ENCODE data around the gene SLC2A11.

- TF ChIP-seq, protein P1, sequence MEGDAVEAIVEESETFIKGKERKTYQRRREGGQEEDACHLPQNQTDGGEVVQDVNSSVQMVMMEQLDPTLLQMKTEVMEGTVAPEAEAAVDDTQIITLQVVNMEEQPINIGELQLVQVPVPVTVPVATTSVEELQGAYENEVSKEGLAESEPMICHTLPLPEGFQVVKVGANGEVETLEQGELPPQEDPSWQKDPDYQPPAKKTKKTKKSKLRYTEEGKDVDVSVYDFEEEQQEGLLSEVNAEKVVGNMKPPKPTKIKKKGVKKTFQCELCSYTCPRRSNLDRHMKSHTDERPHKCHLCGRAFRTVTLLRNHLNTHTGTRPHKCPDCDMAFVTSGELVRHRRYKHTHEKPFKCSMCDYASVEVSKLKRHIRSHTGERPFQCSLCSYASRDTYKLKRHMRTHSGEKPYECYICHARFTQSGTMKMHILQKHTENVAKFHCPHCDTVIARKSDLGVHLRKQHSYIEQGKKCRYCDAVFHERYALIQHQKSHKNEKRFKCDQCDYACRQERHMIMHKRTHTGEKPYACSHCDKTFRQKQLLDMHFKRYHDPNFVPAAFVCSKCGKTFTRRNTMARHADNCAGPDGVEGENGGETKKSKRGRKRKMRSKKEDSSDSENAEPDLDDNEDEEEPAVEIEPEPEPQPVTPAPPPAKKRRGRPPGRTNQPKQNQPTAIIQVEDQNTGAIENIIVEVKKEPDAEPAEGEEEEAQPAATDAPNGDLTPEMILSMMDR (IDR thresholded peaks at IDR 0.05; ENCODE audit: insufficient read depth, low read length), result no peak
- TF ChIP-seq POLR2AphosphoS5 (IDR thresholded peaks at IDR 0.05; ENCODE audit: low read depth), result no peak
Observed at GRCh38 chr22:23850136-23850611, 7.5 kb upstream of the SLC2A11 start.
